Measurements from ENCODE around the gene C19orf81. TPM values are rescaled to one million over a fixed set of nuclear protein-coding genes. Genes with fewer than 3 reads are reported as not detected.

Gene C19orf81
- total and polyA plus RNA-seq, 2 of the 8 experiments (the other 6 are each of a cell fraction or from before 2014, with no cell fraction given): 11.7 to 13.0 TPM

DNA sequence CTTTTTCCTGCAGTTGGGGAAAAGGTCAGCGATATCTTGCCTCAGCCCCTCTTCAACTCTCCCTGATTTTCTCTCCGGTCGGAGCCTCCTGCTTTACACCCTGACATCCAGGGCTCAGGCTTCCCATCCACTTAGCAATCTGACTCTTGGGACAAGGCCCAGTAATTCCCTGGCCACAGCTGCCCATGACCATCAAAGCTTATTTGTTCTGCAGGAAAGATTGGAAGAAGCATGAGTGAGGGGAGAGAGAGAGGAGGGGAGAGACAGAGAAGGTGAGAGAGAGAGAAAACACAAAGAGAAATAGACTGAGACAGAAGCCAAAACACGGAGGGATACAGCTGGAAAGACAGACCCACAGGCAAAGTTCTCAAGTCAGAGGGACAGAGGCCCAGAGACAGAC is 23.2 kb upstream of the C19orf81 start (continued):
- TF ChIP-seq CHD7 (IDR thresholded peaks at IDR 0.05; ENCODE audit: insufficient replicate concordance, low read length) (no peak), CBX5 (IDR thresholded peaks at IDR 0.05; ENCODE audit: low read depth, low read length) (no peak), GABPA (IDR thresholded peaks at IDR 0.05; ENCODE audit: borderline replicate concordance, insufficient read depth, low read length) (no peak), JUN (IDR thresholded peaks at IDR 0.05; ENCODE audit: low read depth, low read length) (no peak), TEAD4 (IDR thresholded peaks at IDR 0.05; ENCODE audit: low read depth, low read length) (no peak)
